Duodenal mucosa (tissue), 2 donors: ENCODE measurements around the gene TNFAIP8L3.
A peak's percentile ranks its signal among the peaks of the same experiment; 100 is the strongest.
"Not testable (repeated sequence)": the region's sequence is repeated elsewhere in the genome, so short reads cannot be mapped to it uniquely, and the experiment has no call there.

Experiments
- H3K27ac ChIP-seq: one replicate; pipeline ENCODE4 v1.7.0; 2013; ENCODE audit warnings: low read depth, low read length
- H3K27me3 ChIP-seq, 2 donors: one replicate each; pipeline ENCODE4 v1.7.0; 2013; ENCODE audit warnings: low read length in 2 of 2, control low read depth in 1 of 2; ENCODE audit not compliant: insufficient read depth in 2 of 2, control insufficient read depth in 1 of 2
- H3K36me3 ChIP-seq, 2 donors: one replicate each; pipeline ENCODE4 v1.7.0; 2013; ENCODE audit warnings: low read length in 2 of 2, control low read depth in 1 of 2; ENCODE audit not compliant: insufficient read depth in 2 of 2, control insufficient read depth in 1 of 2
- H3K4me1 ChIP-seq, 2 donors: one replicate each; pipeline ENCODE4 v1.7.0; 2013; ENCODE audit warnings: low read length in 2 of 2, control low read depth in 1 of 2; ENCODE audit not compliant: insufficient read depth in 2 of 2, control insufficient read depth in 1 of 2
- H3K4me3 ChIP-seq, 2 donors: one replicate each; pipeline ENCODE4 v1.7.0; 2013; ENCODE audit warnings: low read length in 2 of 2, low read depth in 1 of 2
- H3K9ac ChIP-seq, 2 donors: one replicate each; pipeline ENCODE4 v1.7.0; 2013; ENCODE audit warnings: low read length in 2 of 2, low read depth in 1 of 2
- H3K9me3 ChIP-seq, 2 donors: one replicate each; pipeline ENCODE4 v1.7.0; 2013; ENCODE audit warnings: low read length in 2 of 2, control low read depth in 1 of 2; ENCODE audit not compliant: control insufficient read depth in 1 of 2

The TNFAIP8L3 gene

DNA sequence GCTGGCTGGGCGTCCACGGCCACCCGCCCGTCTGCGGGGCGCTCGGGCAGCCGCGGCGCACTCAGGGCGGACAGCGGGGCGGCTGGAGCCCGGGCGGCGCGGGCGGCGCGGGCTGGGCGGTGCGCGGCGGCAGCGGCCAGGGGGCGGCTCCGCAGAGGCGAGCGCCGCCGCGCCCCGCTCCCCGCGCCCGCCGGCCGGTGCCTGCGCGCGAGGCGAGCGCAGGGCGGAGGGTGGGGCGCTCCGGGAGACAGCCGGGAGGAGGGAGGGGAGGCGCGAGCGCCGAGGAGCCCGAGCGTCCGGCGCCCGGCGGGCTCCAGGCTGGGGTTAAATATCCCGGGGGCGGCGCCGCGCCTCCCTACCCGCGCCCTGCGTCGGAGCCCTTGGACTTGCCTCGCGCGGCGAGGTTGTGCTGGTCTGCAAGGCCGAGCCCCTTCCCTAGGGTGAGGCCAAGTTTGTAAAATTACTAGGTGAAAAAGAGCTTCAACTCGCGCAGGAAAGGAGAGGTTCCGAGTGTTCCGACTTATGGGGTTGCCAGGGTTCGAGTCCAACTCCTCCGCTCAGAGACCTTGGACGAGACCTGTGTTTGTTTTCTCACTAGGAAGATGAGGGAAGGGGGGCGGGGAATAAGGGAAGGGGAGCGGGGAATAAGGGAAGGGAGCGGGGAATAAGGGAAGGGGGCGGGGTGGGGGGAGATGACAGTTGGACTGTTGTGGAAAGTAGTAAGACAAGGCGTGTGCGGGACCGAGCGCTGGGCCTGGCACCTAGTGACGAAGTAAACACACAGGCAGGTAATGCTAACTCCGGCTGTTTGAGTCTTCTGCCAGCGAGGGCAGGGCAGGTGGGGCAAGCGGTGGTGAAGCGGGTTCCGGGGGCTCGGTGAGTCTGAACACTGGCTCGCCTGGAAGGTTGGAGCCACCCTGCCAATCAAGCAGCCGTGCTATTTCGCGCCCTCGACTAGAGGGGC is at the start of gene TNFAIP8L3:
Gene TNFAIP8L3, minus strand, starts transcription at position 301 of the 964 bp plus-strand sequence. CDS start 311 bp downstream, outside the sequence.
- Histone ChIP-seq H3K27ac (no peak within 1 kb of the TSS), H3K9me3 (no peaks in the 10 kb centered on the region), H3K4me3 (peak within 1 kb of the TSS; percentile 61 to 63), H3K4me1 (peaks cover 6 to 11% of the 10 kb centered on the region in 2 donors), H3K9ac (no peak within 1 kb of the TSS), H3K27me3 (peaks cover 14 to 64% of the 10 kb centered on the region in 2 donors), H3K36me3 (no peaks in the 10 kb centered on the region)

DNA sequence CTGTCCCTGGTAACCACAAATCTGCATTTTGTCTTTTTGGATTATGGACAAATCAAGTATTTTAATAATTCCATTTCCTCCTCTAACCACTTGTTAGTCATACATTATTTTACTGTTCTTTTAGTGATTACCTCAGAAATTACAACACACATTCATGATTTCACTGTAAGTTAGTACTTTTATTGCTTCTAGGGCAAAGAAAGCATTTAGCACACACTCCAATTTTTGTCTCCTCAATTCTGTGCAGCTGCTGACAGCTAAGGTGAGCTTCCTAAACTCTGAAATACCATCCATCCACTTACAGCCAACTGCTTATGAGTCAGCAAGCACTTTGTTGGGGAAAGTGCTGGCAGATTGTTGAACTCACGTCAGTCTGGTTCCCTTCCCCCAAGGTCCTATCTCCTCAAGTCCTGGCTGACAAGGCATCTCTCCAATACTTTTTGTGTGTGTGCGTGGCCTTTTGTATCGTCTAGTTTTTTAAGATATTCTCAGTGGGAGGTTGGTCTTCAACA is 49.4 kb upstream of the TNFAIP8L3 start:
- H3K36me3 ChIP-seq, result no peaks in the 10 kb centered on the region
- H3K4me3 ChIP-seq, result no peak overlapping the region
- H3K27me3 ChIP-seq, result no peaks in the 10 kb centered on the region
- H3K9ac ChIP-seq, result no peak overlapping the region
- H3K27ac ChIP-seq, result no peak overlapping the region
- H3K4me1 ChIP-seq, result no peaks in the 10 kb centered on the region
- peaks cover 0 to 4% of the 10 kb centered on the region in 2 donors for H3K9me3 ChIP-seq

DNA sequence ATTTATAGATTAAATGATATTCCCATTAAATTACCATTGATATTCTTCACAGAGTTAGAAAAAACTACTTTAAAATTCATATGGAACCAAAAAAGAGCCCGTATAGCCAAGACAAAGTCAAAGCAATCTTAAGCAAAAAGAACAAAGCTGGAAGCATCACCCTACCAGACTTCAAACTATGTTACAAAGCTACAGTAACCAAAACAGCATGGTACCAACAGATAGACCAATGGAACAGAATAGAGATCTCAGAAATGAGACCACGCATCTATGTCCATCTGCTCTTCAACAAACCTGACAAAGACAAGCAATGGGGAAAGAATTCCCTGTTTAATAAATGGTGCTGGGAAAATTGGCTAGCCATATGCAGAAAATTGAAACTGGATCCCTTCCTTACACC is 45.6 kb upstream of the TNFAIP8L3 start:
- H3K4me3 ChIP-seq, H3K27ac ChIP-seq, H3K36me3 ChIP-seq, H3K9ac ChIP-seq, H3K4me1 ChIP-seq, H3K27me3 ChIP-seq, H3K9me3 ChIP-seq: not testable (repeated sequence)

DNA sequence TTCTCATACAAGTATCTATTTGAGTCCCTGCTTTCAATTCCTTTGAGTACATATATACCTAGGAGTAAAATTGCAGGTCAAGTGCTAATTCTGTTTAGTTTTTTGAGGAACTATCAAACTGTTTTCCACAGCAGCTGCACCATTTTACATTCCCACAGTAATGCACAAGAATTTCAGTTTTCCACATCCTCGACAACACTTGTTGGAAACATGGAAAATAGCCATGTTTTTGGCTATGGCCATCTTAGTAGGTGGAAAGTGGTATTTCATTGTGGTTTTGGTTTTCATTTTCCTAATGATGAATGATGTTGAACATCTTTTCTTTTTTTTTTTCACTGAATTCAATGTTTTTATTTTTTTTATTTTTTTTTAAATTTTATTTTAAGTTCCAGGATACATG is 44.4 kb upstream of the TNFAIP8L3 start:
- H3K36me3 ChIP-seq, result no peaks in the 10 kb centered on the region

DNA sequence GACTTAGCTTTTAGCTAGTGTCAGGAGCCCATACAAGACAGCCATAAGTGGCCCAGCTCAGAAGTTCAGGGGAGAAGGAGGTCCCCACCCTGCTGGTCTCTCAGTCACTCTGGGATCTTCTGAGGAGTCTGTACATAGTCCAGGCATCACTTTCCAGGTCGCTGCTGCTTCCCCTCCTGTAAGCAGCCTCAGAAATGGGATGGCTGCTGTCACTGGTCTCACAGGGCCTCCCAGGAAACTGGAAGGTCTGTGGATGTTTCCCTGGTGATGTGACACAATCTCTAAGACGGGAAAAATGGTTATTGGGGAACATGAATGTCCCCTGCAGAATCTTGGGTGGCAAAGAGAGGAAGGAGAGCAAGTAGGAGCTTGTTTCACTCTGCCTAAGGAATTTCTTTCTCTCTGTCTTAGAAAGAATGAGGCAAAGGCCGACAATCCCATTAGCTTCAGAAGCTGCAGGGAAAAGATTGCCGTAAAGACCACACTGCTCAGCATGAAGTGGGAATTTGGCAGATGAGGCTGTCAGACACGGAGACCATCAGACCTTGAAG is 43.2 kb upstream of the TNFAIP8L3 start:
- Histone ChIP-seq H3K4me3 (no peak overlapping the region), H3K4me1 (no peaks in the 10 kb centered on the region), H3K27ac (no peak overlapping the region), H3K27me3 (no peaks in the 10 kb centered on the region), H3K9me3 (peaks cover 0 to 4% of the 10 kb centered on the region in 2 donors), H3K36me3 (no peaks in the 10 kb centered on the region), H3K9ac (no peak overlapping the region)

More for the DNA sequence above, 44.4 kb upstream of the TNFAIP8L3 start:
- H3K27me3 ChIP-seq, result no peaks in the 10 kb centered on the region
- H3K4me3 ChIP-seq, result no peak overlapping the region
- no peak overlapping the region for H3K27ac ChIP-seq
- peaks cover 0 to 4% of the 10 kb centered on the region in 2 donors for H3K9me3 ChIP-seq
- no peak overlapping the region for H3K9ac ChIP-seq
- H3K4me1 ChIP-seq, result no peaks in the 10 kb centered on the region

DNA sequence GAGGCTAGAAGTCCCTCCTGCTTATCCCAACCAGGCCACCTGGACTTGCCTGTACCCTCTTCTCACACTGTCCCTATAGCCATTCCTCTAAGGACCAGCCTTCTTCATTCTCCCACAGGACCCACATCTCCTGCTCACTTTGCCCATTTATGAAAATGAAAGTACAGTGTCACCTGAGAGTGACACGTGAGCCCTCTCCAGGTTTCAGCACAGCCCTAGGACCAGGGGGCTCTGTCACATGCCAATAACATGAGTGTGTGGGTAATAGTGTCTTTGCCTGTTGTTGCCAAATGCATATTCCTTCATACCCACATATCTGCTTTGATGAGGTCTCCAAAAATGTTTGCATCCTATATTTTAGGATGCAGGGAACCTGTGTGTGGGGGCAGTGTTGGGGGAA is 42.3 kb upstream of the TNFAIP8L3 start:
- Histone ChIP-seq H3K4me3 (no peak overlapping the region), H3K9me3 (peaks cover 0 to 4% of the 10 kb centered on the region in 2 donors), H3K4me1 (no peaks in the 10 kb centered on the region), H3K27ac (no peak overlapping the region), H3K36me3 (no peaks in the 10 kb centered on the region), H3K9ac (no peak overlapping the region), H3K27me3 (no peaks in the 10 kb centered on the region)

DNA sequence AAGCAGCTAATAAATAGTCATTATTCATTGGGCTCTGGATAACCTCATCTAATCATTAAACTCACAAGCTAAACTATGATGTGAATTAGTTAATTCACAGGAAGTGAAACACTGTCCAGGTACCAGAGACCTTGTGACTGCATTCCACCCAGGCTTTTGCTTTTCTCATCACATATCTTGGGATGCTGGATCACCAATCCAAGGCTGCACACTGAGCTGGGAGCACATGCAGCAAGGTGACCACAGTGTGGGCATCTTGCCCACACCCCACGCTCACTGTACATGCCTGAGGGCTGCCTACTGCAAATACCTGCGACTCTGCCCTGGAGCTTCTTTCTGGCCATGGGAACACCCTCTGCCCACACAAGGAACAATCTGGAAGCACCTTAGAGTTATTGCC is 40.6 kb upstream of the TNFAIP8L3 start:
- Histone ChIP-seq H3K4me3 (no peak overlapping the region), H3K4me1 (no peaks in the 10 kb centered on the region), H3K9ac (no peak overlapping the region), H3K9me3 (peaks cover 0 to 1% of the 10 kb centered on the region in 2 donors), H3K36me3 (no peaks in the 10 kb centered on the region), H3K27ac (no peak overlapping the region), H3K27me3 (no peaks in the 10 kb centered on the region)

DNA sequence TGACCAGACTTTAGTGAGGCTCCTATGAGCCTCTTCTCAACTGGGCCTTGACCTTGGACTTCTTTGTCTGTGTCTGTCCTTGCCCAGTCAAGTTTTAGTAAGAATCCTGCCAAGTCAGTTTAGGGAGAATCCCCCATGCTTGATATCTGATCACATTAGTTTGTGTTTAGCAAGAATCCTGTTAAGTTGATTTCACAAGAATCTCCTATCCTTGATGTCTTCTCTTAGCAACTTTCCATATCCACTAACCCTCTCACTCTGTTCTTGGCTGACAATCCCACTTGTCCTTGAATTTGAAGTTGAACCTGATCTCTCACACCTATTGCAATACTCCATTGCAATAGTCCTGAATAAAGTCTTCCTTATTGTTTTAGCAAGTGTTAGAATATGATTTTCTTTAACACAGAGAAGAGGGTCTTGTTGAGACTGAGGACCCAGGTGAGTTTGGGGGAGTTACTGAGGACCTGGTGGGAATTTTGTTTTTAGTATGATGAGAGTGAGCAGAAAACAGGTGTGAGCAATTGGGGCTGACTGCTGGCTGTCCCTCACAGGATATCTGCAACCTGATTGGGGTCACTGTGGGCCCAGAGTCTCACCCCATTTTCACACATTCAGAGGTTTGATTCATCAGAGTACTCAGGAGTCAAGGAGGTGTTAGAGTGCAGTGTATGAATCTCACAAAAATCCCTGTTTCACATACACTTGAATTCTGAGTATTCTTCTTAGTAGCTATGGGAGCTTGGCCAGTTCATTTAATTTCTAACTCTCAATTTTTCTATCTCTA is 39.9 kb upstream of the TNFAIP8L3 start:
- no peaks in the 10 kb centered on the region for H3K27me3 ChIP-seq
- H3K4me1 ChIP-seq, result no peaks in the 10 kb centered on the region
- no peak overlapping the region for H3K27ac ChIP-seq
- no peaks in the 10 kb centered on the region for H3K9me3 ChIP-seq
- no peak overlapping the region for H3K9ac ChIP-seq
- no peaks in the 10 kb centered on the region for H3K36me3 ChIP-seq
- H3K4me3 ChIP-seq, result no peak overlapping the region

DNA sequence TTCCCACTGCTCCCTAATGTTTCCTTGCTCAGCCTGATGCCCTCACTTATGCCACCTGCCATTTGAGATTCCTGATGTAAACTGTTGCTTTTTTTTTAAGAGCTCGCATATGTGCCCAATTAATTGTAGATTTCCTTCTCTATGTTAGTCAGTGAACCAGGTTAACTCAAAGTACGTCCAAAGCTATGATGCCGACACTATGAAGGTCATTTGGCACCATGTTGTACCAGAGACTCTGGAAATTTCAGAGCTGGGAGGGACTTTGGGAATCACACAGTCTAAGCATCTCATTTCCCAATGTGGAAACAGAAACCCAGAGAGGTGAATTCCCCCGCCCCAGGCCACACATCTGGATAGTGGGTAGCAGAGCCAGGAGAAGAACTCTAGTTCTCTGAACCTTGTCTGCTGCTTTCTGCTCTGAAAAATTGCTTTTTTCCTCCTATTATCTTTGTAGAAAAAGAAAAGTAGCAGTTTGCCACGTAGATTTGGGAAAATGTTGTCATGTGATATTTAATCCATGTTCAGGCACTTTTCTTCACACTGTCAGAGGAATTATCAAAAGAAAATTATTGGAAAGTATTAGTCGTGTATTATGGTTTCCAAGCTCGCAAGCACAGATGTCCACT is 38.5 kb upstream of the TNFAIP8L3 start:
- no peaks in the 10 kb centered on the region for H3K9me3 ChIP-seq
- H3K27ac ChIP-seq, result no peak overlapping the region
- no peaks in the 10 kb centered on the region for H3K36me3 ChIP-seq
- no peaks in the 10 kb centered on the region for H3K4me1 ChIP-seq
- H3K27me3 ChIP-seq, result no peaks in the 10 kb centered on the region
- no peak overlapping the region for H3K4me3 ChIP-seq
- no peak overlapping the region for H3K9ac ChIP-seq
